Ovary (tissue), 9 donors: ENCODE measurements around the gene ZNF441. TPM values are rescaled to one million over a fixed set of nuclear protein-coding genes. Genes with fewer than 3 reads are reported as not detected.

Experiments
- DNase-seq, 5 donors: peaks; one replicate each; pipeline ENCODE4 v3.0.0-alpha.2; 2019 to 2020
- H3K27ac ChIP-seq, 2 donors: fragments of 200-600 bp; one replicate each; pipeline versions ENCODE4 v1.5.1 to v1.8.0; 2019 to 2022
- H3K27me3 ChIP-seq: fragments of 200-600 bp; one replicate; pipeline ENCODE4 v1.8.0; 2022
- H3K36me3 ChIP-seq: fragments of 200-600 bp; sonication (generic); one replicate; pipeline ENCODE4 v1.5.1; 2019
- H3K4me1 ChIP-seq: one replicate; pipeline ENCODE4 v1.8.1; 2013; ENCODE audit warnings: mild to moderate bottlenecking, moderate library complexity; ENCODE audit not compliant: insufficient read depth
- H3K4me3 ChIP-seq: fragments of 200-600 bp; sonication (generic); one replicate; pipeline ENCODE4 v1.5.1; 2017
- H3K9me3 ChIP-seq, 2 donors: fragments of 200-600 bp in 1 of 2; sonication (generic) in 1 of 2; one replicate each; pipeline versions ENCODE4 v1.5.1 to v1.8.1; 2013 to 2019; ENCODE audit warnings: mild to moderate bottlenecking in 1 of 2, moderate library complexity in 1 of 2
- CTCF ChIP-seq, 3 donors: fragments of 450-650 bp in 2 of 3; fragments of 200-600 bp in 1 of 3; IDR thresholded peaks; one replicate each; pipeline versions ENCODE4 v1.5.1 to v1.8.0; 2016 to 2022; ENCODE audit warnings: antibody characterized with exemption in 3 of 3, mild to moderate bottlenecking in 1 of 3
- EP300 ChIP-seq: sonication (generic); formaldehyde crosslinking; IDR thresholded peaks from one replicate; pipeline ENCODE4 v1.6.1; 2017; ENCODE audit warnings: antibody characterized with exemption
- POLR2A ChIP-seq: fragments of 450-650 bp; IDR thresholded peaks from one replicate; pipeline ENCODE4 v1.6.1; 2017; ENCODE audit warnings: antibody characterized with exemption, mild to moderate bottlenecking, moderate library complexity
- WGBS, 3 donors: extraction: QIAGEN DNeasy Blood & Tissue Kit in 1 of 3; methylation state at CpG; one replicate each; pipeline versions ENCODE4 v1.1.5 to v1.1.7; 2013 to 2017; 5-methylcytosine and 5-hydroxymethylcytosine counted together
- intact Hi-C, 4 donors: fragments of 100-400 bp; cut with DNase I; formaldehyde crosslinking; loops; one replicate each; pipeline versions ENCODE4 v1.11.0 to v1.15.1; 2022 to 2023
- polyA plus RNA-seq, 2 donors: library from polyadenylated mRNA; stranded (reverse); fragments of 200-250 nt in 1 of 2; fragments of 350-450 nt in 1 of 2; fragmentation: Illumina TruSeq in 1 of 2; extraction: RNeasy Lipid Tissue Mini Kit (QIAGEN cat#74804) in 1 of 2; gene quantifications; one replicate each; pipeline ENCODE4 v1.2.3, GENCODE V29; 2013 to 2014
- total RNA-seq, 7 donors: library from RNA; depleted of rRNA in 2 of 7; stranded (reverse); fragments of >200 nt in 2 of 7; fragmentation: NEBNext Ultra II Directional in 3 of 7; extraction: Animal tissue kit (Norgen Biotek cat#: 25700) in 3 of 7; gene quantifications; one replicate each; pipeline versions ENCODE4 v1.1.0 to v1.2.4, GENCODE V29; 2016 to 2023
- donor health status: DM: no; HTN: no; CAD: no; lungs with moderate emphysema.
- donor health status: DM: no; HTN: no; CAD: no.
- donor health status: Bipolar disorder and iron deficiency.
- donor health status: DM: yes; HTN: yes; CAD: no.
- donor health status: DM: no; HTN: no; CAD: no.
- donor health status: DM: yes; HTN: yes; CAD: no.

ZNF441 gene
- total and polyA plus RNA-seq, 9 donors: 6.5 to 26.7 (median 14.0) TPM

GRCh38 chr19:11781295-11782057 is 14.7 kb downstream of the ZNF441 start:
- 95 to 99% (median 96%) methylated on average over 5 of the region's 5 CpGs for WGBS, 3 donors
- no peak for DNase-seq
- H3K36me3 ChIP-seq: peaks cover 6% of the 10 kb centered on the region
- H3K27ac ChIP-seq: no peak overlapping the region
- no peak for TF ChIP-seq EP300
- no peak for TF ChIP-seq CTCF (IDR thresholded peaks at IDR 0.05)
- TF ChIP-seq POLR2A: no peak
- peaks cover 4 to 48% of the 10 kb centered on the region in 2 donors for H3K9me3 ChIP-seq
- no peaks in the 10 kb centered on the region for H3K27me3 ChIP-seq
- H3K4me1 ChIP-seq: no peaks in the 10 kb centered on the region
- H3K4me3 ChIP-seq: no peak overlapping the region
- intact Hi-C loops: no loop called here

GRCh38 chr19:11783767-11784166 is 17.0 kb downstream of the ZNF441 start:
- Histone ChIP-seq H3K4me1 (no peaks in the 10 kb centered on the region), H3K27ac (no peak overlapping the region), H3K36me3 (peaks cover 5% of the 10 kb centered on the region), H3K9me3 (peaks cover 4 to 34% of the 10 kb centered on the region in 2 donors), H3K27me3 (no peaks in the 10 kb centered on the region), H3K4me3 (no peak overlapping the region)
- intact Hi-C loops: no loop called here
- TF ChIP-seq POLR2A: no peak
- no peak for TF ChIP-seq EP300
- TF ChIP-seq CTCF (IDR thresholded peaks at IDR 0.05): no peak
- 96 to 100% (median 100%) methylated on average over 1 of the region's 1 CpG for WGBS, 3 donors
- no peak for DNase-seq

- TF ChIP-seq CTCF (IDR thresholded peaks at IDR 0.05) (no peak), EP300 (no peak), POLR2A (no peak)
- DNase-seq: no peak
- intact Hi-C loops: no loop called here
- Histone ChIP-seq H3K4me3 (no peak overlapping the region), H3K9me3 (peaks cover 4 to 28% of the 10 kb centered on the region in 2 donors), H3K4me1 (no peaks in the 10 kb centered on the region), H3K36me3 (peaks cover 3% of the 10 kb centered on the region), H3K27ac (no peak overlapping the region), H3K27me3 (no peaks in the 10 kb centered on the region)
- 96 to 99% (median 97%) methylated on average over 3 of the region's 3 CpGs for WGBS, 3 donors
Observed at GRCh38 chr19:11784356-11784755, 17.6 kb downstream of the ZNF441 start.

- Histone ChIP-seq H3K9me3 (peaks cover 0 to 5% of the 10 kb centered on the region in 2 donors), H3K4me1 (no peaks in the 10 kb centered on the region), H3K36me3 (no peaks in the 10 kb centered on the region), H3K27me3 (no peaks in the 10 kb centered on the region), H3K4me3 (no peak overlapping the region), H3K27ac (no peak overlapping the region)
- TF ChIP-seq CTCF (IDR thresholded peaks at IDR 0.05) (no peak), EP300 (no peak), POLR2A (no peak)
- 74 to 79% (median 76%) methylated on average over 3 of the region's 3 CpGs for WGBS, 3 donors
- DNase-seq: no peak
- intact Hi-C loops: no loop called here
Observed at GRCh38 chr19:11787536-11787935, 20.7 kb downstream of the ZNF441 start.
